ENCODE data around the gene MARCHF2.
"Not testable (repeated sequence)": the region's sequence is repeated elsewhere in the genome, so short reads cannot be mapped to it uniquely, and the experiment has no call there.

The MARCHF2 gene

DNA sequence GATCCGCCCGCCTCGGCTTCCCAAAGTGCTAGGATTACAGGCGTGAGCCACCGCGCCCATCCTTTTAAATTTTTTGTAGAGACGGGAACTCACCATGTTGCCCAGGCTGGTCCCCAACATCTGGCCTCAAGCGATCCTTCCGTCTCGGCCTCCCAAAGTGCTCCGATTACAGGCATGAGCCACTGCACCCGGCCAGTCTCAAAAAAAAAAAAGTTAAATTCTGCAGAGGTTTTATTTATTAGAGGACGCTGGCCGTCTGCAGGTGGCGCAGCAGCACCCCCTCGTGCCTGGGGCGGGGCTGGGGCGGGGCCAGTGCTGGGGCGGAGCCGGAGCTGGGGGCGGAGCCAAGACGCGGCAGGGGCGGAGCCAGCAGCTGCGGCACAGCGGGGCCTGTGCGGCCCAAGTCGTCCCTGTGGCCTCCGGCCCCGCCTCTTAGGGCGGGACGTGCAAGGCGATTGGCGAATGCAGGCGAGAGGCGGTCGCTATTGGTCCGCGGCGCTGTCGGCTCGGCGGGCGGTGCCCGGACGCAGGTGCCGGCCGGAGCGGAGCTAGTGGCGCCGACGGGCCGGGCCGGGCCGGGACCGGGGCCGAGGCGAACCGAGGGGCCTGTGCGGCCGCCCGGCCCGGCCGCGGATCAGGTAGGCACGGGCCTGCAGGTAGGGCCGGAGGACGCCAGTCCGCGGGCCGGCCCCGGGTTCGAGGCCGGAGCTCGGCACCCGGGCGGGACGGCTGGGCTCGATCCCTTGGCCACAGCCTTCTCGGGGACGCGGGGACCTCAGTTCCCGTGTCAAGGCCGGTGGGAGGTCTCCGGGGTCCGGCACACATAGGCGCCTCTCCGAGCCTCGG, at the start of gene MARCHF2:
Gene MARCHF2, plus strand, starts transcription at position 523 of the 846 bp plus-strand sequence. CDS start 8,536 bp downstream, outside the sequence.
- DNase-seq, result peak; percentile 66

GRCh38 chr19:8363803-8364771, 49.0 kb upstream of the MARCHF2 start, which contains the start of gene ANGPTL4:
Gene ANGPTL4 (plus strand): TSS chr19:8364155. CDS start chr19:8364322, 167 bp downstream.
- DNase-seq, result no peak

GRCh38 chr19:8366121-8366581, 47.0 kb upstream of the MARCHF2 start:
- no peak for DNase-seq

- no peak for DNase-seq
These were observed 46.2 kb upstream of the MARCHF2 start for GRCh38 chr19:8366961-8367326.

GRCh38 chr19:8367327-8368001, 45.6 kb upstream of the MARCHF2 start:
- no peak for DNase-seq

- no peak for DNase-seq
These were observed 42.7 kb upstream of the MARCHF2 start for GRCh38 chr19:8370176-8371010.

DNA sequence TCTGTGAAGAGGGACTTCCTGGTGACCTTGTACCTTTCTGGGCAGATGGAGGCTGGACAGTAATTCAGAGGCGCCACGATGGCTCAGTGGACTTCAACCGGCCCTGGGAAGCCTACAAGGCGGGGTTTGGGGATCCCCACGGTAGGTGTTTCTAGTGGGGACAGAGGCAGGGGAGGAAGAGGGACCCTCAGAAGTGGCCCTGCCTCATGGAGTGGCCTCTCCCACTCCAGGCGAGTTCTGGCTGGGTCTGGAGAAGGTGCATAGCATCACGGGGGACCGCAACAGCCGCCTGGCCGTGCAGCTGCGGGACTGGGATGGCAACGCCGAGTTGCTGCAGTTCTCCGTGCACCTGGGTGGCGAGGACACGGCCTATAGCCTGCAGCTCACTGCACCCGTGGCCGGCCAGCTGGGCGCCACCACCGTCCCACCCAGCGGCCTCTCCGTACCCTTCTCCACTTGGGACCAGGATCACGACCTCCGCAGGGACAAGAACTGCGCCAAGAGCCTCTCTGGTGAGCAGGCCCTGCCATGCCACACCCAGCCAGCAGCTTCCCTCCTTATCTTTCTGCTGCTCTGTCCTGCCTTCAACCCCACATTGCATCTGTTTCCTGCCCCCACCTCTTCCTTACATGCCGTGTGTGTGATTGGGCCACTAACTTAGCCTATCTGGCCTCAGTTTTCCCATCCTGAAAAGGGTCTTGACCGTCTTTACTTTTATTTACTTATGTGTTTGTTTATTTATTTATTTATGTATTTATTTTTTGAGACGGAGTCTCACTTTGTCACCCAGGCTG, 41.9 kb upstream of the MARCHF2 start:
- DNase-seq, result no peak

- no peak for DNase-seq
These were observed 39.0 kb upstream of the MARCHF2 start for GRCh38 chr19:8373867-8374813.

DNA sequence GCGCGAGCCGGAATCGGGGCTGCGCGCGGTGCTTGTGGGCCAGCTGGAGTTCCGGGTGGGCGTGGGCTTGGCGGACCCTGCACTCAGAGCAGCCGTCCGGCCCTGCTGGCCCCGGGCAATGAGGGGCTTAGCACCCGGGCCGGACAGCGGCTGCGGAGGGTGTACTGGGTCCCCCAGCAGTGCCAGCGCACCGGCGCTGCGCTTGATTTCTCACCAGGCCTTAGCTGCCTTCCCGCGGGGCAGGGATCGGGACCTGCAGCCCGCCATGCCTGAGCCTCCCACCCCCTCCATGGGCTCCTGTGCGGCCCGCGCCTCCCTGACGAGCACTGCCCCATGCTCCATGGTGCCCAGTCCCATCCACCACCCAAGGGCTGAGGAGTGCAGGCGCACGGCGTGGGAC, 37.3 kb upstream of the MARCHF2 start:
- DNase-seq, result not testable (repeated sequence)

GRCh38 chr19:8376373-8376974, 36.6 kb upstream of the MARCHF2 start:
- DNase-seq, result not testable (repeated sequence)

DNA sequence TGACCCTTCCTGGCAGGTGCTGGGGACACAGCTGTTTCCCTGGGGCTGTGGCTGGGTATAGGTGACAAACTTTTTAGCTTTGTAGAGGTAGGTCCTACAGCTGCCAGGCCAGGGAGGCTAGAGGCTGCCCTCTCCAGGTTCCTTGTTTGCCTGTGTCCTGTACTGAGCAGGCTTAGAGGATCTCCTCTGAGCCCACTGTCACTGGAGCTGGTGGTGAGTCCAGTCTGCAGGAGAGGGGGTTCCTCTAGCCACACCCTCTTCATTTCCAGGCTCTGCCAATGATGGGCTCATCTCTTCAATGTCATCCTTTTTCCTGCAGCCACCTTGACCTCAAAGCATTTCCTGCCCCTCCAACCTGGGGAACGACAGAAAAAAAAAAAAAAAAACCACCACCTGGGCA, 35.5 kb upstream of the MARCHF2 start:
- no peak for DNase-seq

- not testable (repeated sequence) for DNase-seq
These were observed 33.8 kb upstream of the MARCHF2 start for GRCh38 chr19:8379156-8379891.

DNA sequence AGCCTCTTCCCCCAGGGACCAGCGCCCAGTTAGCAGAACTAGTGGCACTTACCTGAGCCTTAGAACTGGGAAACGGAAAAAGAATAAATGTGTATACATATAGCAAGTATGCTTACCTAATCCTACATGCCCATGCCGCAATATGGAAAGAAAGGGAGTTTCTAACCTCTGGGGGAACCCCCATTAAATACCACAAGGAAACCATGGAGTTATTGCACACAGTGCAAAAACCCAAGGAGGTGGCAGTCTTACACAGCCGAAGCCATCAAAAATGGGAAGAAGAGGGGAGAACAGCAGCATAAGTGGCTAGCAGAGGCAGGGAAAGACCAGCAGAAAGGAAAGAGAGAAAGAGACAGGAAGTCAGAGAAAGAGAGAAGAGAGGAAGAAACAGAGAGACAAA, 28.5 kb upstream of the MARCHF2 start:
- not testable (repeated sequence) for DNase-seq

DNA sequence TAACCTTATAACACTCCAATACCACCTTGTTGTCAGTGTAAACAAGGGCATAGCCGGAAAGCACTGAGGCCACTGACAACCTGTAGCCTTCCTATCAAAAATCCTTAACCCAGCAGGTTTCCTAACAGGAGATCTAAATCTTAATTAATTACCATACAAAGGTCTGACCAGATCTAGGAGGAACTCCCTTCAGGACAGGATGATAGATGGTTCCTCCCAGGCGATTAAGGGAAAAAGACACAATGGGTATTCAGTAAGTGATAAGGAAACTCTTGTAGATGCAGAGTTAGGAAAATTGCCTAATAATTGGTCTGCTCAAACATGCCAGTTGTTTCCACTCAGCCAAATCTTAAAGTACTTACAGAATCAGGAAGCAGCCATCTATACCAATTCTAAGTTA, 28.0 kb upstream of the MARCHF2 start:
- DNase-seq, result not testable (repeated sequence)

GRCh38 chr19:8385566-8385965, 27.5 kb upstream of the MARCHF2 start:
- not testable (repeated sequence) for DNase-seq

DNA sequence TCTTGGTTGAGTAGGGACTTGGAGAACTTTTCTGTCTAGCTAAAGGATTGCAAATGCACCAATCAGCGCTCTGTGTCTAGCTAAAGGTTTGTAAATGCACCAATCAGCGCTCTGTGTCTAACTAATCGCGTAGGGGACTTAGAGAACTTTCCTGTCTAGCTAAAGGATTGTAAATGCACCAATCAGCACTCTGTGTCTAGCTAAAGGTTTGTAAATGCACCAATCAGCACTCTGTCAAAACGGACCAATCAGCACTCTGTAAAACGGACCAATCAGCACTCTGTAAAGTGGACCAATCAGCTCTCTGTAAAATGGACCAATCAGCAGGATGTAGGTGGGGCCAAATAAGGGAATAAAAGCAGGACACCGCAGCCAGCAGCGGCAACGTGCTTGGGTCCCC, 26.7 kb upstream of the MARCHF2 start:
- not testable (repeated sequence) for DNase-seq

- no peak for DNase-seq
These were observed 26.1 kb upstream of the MARCHF2 start for GRCh38 chr19:8386990-8387389.

Measured in NCI-H1417 treated with DMSO at 0.1 percent for 48 hours (cell line).